Stimulated activated CD4-positive, alpha-beta T cell treated with anti-CD3 and anti-CD28 coated beads, Interleukin-15, amount 100 ng/mL, for 48 hours (primary cell): ENCODE results near the gene PREP.
"Not testable (repeated sequence)": the region's sequence is repeated elsewhere in the genome, so short reads cannot be mapped to it uniquely, and the experiment has no call there.

Source experiments
- DNase-seq, 2 donors: peaks; one replicate each; pipeline ENCODE4 v3.0.0-alpha.2; 2020; ENCODE audit warnings: low read depth in 2 of 2

Gene PREP

GRCh38 chr6:105270511-105270910 is 132.4 kb downstream of the PREP start:
- DNase-seq, result no peak

- DNase-seq, result no peak
These were observed 133.5 kb downstream of the PREP start for GRCh38 chr6:105269390-105269789.

GRCh38 chr6:105263685-105264610 is 138.9 kb downstream of the PREP start:
- DNase-seq, result no peak

GRCh38 chr6:105259913-105260889 is 142.7 kb downstream of the PREP start:
- DNase-seq, result no peak

GRCh38 chr6:105258816-105259215 is 144.1 kb downstream of the PREP start:
- DNase-seq, result no peak

- no peak for DNase-seq
These were observed 145.5 kb downstream of the PREP start for GRCh38 chr6:105257340-105257739.

- no peak for DNase-seq
These were observed 146.3 kb downstream of the PREP start for GRCh38 chr6:105256619-105257018.

GRCh38 chr6:105253787-105254186 is 149.1 kb downstream of the PREP start:
- no peak for DNase-seq

- DNase-seq, result no peak
These were observed 151.2 kb downstream of the PREP start for GRCh38 chr6:105251689-105252088.

- DNase-seq, result no peak
These were observed 152.3 kb downstream of the PREP start for GRCh38 chr6:105250533-105250932.

GRCh38 chr6:105243487-105243886 is 159.4 kb downstream of the PREP start:
- no peak for DNase-seq

GRCh38 chr6:105235155-105235554 is 167.7 kb downstream of the PREP start:
- no peak for DNase-seq

GRCh38 chr6:105231771-105232170 is 171.1 kb downstream of the PREP start:
- not testable (repeated sequence) for DNase-seq
